Measurements from ENCODE around the gene FAM9A.

- no peak for TF ChIP-seq POLR2A (IDR thresholded peaks at IDR 0.05; ENCODE audit: low read depth, low read length)
- TF ChIP-seq CTCF (conservative IDR thresholded peaks at IDR 0.05; ENCODE audit: low read depth, low read length) = no peak
- TF ChIP-seq BHLHE40 (IDR thresholded peaks at IDR 0.05; ENCODE audit: low read depth, low read length) = no peak
- TF ChIP-seq MXI1 (IDR thresholded peaks at IDR 0.05; ENCODE audit: borderline replicate concordance, low read depth, low read length) = no peak
- no peak for TF ChIP-seq RAD21 (IDR thresholded peaks at IDR 0.05; ENCODE audit: low read length)
- no peak for TF ChIP-seq RFX5 (IDR thresholded peaks at IDR 0.05; ENCODE audit: low read depth, low read length)
- TF ChIP-seq CEBPB (IDR thresholded peaks at IDR 0.05; ENCODE audit: low read depth, low read length) = no peak
- TF ChIP-seq MAZ (IDR thresholded peaks at IDR 0.05; ENCODE audit: borderline replicate concordance, low read depth, low read length) = no peak
- TF ChIP-seq SMC3 (IDR thresholded peaks at IDR 0.05; ENCODE audit: low read depth, low read length) = no peak
- TF ChIP-seq, protein P1, sequence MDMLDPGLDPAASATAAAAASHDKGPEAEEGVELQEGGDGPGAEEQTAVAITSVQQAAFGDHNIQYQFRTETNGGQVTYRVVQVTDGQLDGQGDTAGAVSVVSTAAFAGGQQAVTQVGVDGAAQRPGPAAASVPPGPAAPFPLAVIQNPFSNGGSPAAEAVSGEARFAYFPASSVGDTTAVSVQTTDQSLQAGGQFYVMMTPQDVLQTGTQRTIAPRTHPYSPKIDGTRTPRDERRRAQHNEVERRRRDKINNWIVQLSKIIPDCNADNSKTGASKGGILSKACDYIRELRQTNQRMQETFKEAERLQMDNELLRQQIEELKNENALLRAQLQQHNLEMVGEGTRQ (IDR thresholded peaks at IDR 0.05; ENCODE audit: low read depth, low read length) = no peak
- TF ChIP-seq, protein P2, sequence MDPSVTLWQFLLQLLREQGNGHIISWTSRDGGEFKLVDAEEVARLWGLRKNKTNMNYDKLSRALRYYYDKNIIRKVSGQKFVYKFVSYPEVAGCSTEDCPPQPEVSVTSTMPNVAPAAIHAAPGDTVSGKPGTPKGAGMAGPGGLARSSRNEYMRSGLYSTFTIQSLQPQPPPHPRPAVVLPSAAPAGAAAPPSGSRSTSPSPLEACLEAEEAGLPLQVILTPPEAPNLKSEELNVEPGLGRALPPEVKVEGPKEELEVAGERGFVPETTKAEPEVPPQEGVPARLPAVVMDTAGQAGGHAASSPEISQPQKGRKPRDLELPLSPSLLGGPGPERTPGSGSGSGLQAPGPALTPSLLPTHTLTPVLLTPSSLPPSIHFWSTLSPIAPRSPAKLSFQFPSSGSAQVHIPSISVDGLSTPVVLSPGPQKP (IDR thresholded peaks at IDR 0.05; ENCODE audit: borderline replicate concordance, low read depth, low read length) = no peak
- TF ChIP-seq MAFK (IDR thresholded peaks at IDR 0.05; ENCODE audit: low read depth, low read length) = no peak
- no peak for TF ChIP-seq CHD1 (IDR thresholded peaks at IDR 0.05; ENCODE audit: low read depth, low read length)
- TF ChIP-seq NFE2L2 (IDR thresholded peaks at IDR 0.05; ENCODE audit: low read depth, low read length) = no peak
Observed at GRCh38 chrX:8849458-8849857, 48.3 kb upstream of the FAM9A start.
